Motor neuron (in vitro differentiated cells): Measurements from ENCODE around the gene SCN5A. TPM values are rescaled to one million over a fixed set of nuclear protein-coding genes. Genes with fewer than 3 reads are reported as not detected.

ENCODE experiments used
- ATAC-seq, 8 experiments: fragments of 200-7000 bp; cut with Tn5 transposase; replicated peaks in 6 of 8; 2 replicates each; pipeline ENCODE4 v1.8.0; 2021; ENCODE audit warnings: mild to moderate bottlenecking in 8 of 8, moderate library complexity in 8 of 8
- H3K27ac ChIP-seq, 2 donors: fragments of 250-450 bp; sonication (Bioruptor Pico); 2 replicates each; pipeline ENCODE4 v1.9.0; 2021; ENCODE audit warnings: antibody characterized with exemption in 2 of 2, mild to moderate bottlenecking in 2 of 2, moderate library complexity in 1 of 2
- H3K4me1 ChIP-seq, 2 donors: fragments of 250-450 bp; sonication (Bioruptor Pico); replicated peaks in 1 of 2; 2 replicates each; pipeline ENCODE4 v1.6.1; 2021; ENCODE audit warnings: antibody characterized with exemption in 2 of 2, mild to moderate bottlenecking in 2 of 2, moderate library complexity in 1 of 2
- H3K4me3 ChIP-seq, 5 donors: fragments of 250-450 bp; sonication (Bioruptor Pico); 2 replicates each; pipeline ENCODE4 v1.9.0; 2021; ENCODE audit warnings: antibody characterized with exemption in 5 of 5, mild to moderate bottlenecking in 5 of 5, moderate library complexity in 4 of 5
- WGBS, 10 experiments: fragments of 450-650 bp; shearing (Covaris generic); methylation state at CpG; one replicate each; pipeline ENCODE4 v1.0.0; 2022; 5-methylcytosine and 5-hydroxymethylcytosine counted together
- in situ Hi-C, 9 experiments: fragments of 400-800 bp; cut with MboI; loops; one replicate each; pipeline ENCODE4 v1.15.0; 2021; ENCODE audit warnings: low sequenced_read_pairs in 9 of 9, low pct_unique_long_range_greater_than_20kb in 2 of 9; ENCODE audit not compliant: unreplicated experiment in 9 of 9
- total RNA-seq, 8 experiments: library from RNA; unstranded; fragments of 300-600 nt; gene quantifications; 2 replicates each; pipeline versions ENCODE4 v1.2.3 to v1.2.4, GENCODE V29; 2022

The SCN5A gene
- total RNA-seq, 8 experiments from 2014 or later, result 0.11 to 2.8 (median 0.58) TPM

DNA sequence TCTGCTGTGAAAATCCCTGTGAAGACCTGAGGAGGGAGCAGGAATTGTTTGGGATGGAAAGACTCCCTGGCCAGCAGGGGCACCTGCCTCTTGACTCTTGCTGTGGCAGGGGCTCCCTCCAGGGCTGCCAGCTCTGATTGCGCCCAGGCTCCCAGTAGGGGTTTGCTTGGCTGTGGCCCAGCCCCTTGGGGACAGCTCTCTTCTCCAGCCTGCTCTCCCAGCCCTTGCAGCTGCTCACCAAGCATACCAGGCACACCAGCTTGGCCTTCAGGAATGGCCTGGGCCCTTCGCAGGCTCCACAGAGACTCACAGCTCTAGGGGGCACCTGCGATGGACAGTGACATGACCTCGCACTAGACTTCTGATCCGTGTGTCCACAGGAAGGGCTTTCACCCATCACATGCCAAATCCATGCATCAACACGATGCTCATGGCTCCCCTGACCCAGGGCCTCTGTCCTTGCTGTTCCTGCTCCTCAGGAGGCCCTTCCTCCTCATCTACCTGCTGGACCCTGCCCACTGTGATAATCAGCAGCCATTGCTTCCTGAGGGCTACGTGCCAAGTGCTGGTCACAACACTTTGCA is 61.8 kb downstream of the SCN5A start:
- Histone ChIP-seq H3K4me3 (no peak overlapping the region), H3K4me1 (no peaks in the 10 kb centered on the region), H3K27ac (no peak overlapping the region)
- no peak for ATAC-seq
- in situ Hi-C loops, result no loop called here
- WGBS, 10 experiments, result 20 to 78% (median 62%) methylated on average over 1 to 4 of the region's 7 CpGs; no CpG with 5 or more reads in 6 of the 10 experiments

DNA sequence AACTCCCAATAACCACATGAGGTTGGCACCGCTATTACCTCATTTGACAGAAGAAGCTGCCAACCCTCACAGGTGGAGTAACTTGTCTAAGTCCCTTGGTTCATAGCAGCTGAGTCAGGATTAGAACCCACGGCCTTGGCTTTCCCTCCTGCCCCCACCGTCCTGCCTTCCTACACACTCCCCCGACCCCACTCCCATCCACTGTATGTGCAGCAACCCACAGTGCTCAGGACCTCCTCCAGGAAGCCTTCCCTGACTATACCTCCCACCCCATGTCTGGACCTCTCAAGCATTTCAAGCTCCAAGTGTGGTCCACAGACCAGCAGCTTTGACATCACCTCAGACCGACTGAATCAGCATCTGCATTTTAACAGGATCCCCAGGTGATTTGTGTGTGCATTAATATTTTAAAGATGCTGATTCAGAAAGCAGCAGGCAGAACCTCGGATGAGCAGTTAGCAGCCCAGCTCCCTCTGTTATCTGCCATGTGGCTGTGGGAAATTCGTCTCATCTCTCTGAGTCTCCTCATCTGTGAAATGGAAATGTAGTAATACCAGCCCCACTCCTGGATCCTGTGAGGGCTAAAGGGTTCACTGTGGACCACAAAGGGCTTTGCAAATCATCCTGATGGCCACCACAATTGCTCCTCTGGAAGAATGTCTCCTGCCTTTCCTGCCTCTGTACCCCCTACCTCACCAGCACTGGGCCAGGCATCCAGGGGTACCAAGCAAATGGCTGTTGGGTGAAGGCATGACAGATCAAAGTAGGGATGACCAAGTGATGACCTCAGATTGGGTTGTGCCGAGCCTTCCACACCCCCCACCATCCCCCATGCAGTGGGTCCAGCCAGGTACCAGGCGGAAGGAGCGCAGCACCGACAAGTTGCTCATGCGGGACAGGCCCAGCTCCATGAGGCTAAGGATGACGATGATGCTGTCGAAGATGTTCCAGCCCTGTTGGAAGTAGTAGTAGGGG is 62.7 kb downstream of the SCN5A start:
- Histone ChIP-seq H3K4me1 (no peaks in the 10 kb centered on the region), H3K4me3 (no peak overlapping the region), H3K27ac (no peak overlapping the region)
- ATAC-seq, result no peak
- in situ Hi-C loops, result no loop called here
- WGBS, 10 experiments, result 39 to 77% (median 67%) methylated on average over 2 to 7 of the region's 14 CpGs; no CpG with 5 or more reads in 6 of the 10 experiments

DNA sequence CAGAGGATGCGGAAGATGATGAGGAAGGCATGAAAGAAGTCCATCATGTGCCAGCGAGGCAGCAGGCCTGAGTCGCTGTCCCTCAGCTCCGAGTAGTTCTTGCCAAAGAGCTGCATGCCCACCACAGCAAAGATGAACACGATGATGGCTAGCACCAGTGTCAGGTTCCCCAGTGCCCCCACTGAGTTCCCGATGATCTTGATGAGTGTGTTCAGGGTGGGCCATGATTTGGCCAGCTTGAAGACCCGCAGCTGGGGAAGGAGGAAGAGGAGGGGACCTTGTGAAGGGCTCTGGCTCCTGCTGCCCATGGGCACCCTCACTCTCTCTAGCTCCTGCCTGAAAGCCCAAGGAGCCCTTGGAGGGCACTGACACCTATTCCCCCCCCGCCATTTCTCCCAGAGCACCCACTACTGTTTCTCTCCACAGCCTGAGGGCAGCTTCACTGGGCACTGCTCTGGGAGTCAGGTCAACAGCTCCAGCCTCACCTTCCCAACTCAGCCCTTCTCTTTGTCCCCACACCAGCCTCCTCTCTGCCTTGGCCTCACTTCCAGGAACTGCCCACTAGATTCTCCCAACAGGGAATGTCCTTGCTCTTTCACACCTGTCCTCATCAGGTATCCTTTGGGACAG is 63.6 kb downstream of the SCN5A start:
- no peak overlapping the region for H3K4me3 ChIP-seq
- WGBS, 10 experiments, result 0 to 100% (median 85%) methylated on average over 1 to 2 of the region's 8 CpGs; no CpG with 5 or more reads in 4 of the 10 experiments
- no peak for ATAC-seq
- in situ Hi-C loops, result no loop called here
- no peak overlapping the region for H3K27ac ChIP-seq
- H3K4me1 ChIP-seq, result no peaks in the 10 kb centered on the region

DNA sequence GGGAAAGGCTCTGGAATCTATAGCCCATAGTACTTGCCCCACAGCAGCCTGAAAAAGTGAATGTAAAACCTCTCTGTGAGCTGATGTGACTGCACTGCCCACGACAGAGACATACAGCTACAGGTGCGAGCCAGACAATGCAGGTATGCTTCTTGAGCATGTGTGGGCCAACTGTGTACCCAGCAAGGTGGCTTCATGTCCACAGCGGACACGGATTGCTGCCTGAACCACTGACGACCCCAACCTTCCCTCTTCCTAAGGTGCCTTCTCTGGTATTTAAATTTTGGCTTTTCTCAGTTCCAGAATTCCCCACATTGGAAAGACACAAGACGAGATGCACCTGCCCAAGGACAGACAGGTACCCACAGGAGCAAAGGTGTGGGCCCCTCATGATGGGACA is 65.8 kb downstream of the SCN5A start:
- in situ Hi-C loops, result no loop called here
- Histone ChIP-seq H3K27ac (no peak overlapping the region), H3K4me1 (no peaks in the 10 kb centered on the region), H3K4me3 (no peak overlapping the region)
- 22 to 93% (median 86%) methylated on average over 2 to 6 of the region's 6 CpGs; no CpG with 5 or more reads in 5 of the 10 experiments for WGBS, 10 experiments
- no peak for ATAC-seq

DNA sequence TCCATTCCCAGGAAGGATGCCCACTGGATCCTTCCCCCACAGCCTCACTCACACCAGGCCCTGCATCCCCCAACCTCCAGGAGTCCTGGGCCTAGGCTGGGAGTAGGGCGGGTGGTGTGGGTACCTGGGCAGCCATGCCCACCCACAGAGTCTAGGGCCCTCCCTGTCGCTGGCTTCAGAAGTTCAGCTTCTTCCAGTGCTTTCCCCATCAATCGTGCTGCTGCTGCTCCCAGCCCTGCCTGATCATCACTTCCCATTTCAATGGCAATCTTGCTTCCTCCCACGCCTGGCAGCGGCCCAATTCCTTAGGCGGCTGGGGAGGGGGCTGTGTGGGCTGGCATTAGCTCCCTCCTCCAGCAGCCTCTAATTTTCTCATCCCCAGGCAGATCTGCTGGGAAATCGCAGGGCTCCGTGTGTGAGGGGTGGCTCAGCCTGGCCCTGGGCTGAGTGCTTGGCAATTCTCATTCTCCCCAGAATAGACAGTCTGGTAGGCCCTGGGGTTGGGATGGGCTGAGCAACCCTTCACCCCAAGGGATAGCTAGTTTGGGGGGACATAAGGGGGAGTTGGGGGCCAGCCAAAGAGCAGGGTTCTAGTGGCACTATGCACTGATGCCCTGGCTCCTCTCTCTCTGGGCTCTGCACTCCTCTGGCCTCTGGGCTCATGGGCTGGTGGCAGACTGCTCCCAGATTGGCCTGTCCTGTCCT is 66.4 kb downstream of the SCN5A start:
- in situ Hi-C loops, result no loop called here

DNA sequence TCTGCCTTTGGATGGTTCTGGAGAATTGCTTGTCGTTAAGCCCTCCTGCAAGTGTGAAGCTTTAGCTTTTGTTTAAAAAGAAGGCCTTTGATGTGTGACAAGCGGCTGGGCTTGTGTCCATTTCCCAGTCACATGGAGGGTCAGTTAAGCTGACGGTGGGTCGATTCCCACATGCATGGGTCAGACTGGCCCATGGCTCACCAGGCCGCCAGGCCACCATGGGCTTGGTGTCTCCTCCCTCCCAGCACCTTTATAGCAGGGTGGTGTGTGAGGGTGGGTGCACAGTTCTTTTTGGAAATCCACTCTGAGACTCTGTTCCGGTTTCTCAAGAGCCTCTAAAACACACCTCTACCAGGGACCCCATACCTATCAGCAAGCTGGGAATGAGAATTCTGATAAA is 67.2 kb downstream of the SCN5A start:
- in situ Hi-C loops, result no loop called here
- Histone ChIP-seq H3K4me3 (no peak overlapping the region), H3K27ac (no peak overlapping the region), H3K4me1 (no peaks in the 10 kb centered on the region)
- no peak for ATAC-seq
- 0 to 100% (median 77%) methylated on average over 1 to 5 of the region's 6 CpGs; no CpG with 5 or more reads in 6 of the 10 experiments for WGBS, 10 experiments

More for the DNA sequence above, 66.4 kb downstream of the SCN5A start:
- 46 to 67% (median 54%) methylated on average over 1 to 5 of the region's 8 CpGs; no CpG with 5 or more reads in 6 of the 10 experiments for WGBS, 10 experiments
- Histone ChIP-seq H3K27ac (no peak overlapping the region), H3K4me3 (no peak overlapping the region), H3K4me1 (no peaks in the 10 kb centered on the region)
- ATAC-seq, result peak in 2 of 8 experiments; percentile 62 to 74

DNA sequence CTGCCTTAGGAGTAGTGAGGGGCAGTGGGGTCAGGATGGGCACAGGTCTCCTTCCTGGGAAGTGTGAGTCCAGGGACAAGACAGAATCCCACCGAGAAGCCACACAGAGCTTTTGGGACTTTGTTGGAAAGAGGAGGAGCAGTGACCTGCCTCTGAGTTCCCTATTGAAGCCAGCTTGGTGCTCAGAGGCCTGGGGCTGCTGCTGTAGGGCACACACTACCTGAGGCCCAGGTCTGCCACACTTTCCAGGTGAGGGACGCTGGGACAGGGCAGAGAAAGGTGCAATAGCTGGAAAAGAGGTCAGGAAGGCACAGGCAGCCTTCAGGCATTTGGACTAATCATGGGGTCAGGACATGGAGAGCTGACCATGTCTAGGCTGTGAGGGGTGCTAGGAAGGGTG is 67.7 kb downstream of the SCN5A start:
- in situ Hi-C loops, result no loop called here
- H3K27ac ChIP-seq, result no peak overlapping the region
- H3K4me3 ChIP-seq, result no peak overlapping the region
- no peak for ATAC-seq
- WGBS, 10 experiments, result 0 to 100% (median 80%) methylated on average over 1 of the region's 2 CpGs; no CpG with 5 or more reads in 6 of the 10 experiments
- no peaks in the 10 kb centered on the region for H3K4me1 ChIP-seq

DNA sequence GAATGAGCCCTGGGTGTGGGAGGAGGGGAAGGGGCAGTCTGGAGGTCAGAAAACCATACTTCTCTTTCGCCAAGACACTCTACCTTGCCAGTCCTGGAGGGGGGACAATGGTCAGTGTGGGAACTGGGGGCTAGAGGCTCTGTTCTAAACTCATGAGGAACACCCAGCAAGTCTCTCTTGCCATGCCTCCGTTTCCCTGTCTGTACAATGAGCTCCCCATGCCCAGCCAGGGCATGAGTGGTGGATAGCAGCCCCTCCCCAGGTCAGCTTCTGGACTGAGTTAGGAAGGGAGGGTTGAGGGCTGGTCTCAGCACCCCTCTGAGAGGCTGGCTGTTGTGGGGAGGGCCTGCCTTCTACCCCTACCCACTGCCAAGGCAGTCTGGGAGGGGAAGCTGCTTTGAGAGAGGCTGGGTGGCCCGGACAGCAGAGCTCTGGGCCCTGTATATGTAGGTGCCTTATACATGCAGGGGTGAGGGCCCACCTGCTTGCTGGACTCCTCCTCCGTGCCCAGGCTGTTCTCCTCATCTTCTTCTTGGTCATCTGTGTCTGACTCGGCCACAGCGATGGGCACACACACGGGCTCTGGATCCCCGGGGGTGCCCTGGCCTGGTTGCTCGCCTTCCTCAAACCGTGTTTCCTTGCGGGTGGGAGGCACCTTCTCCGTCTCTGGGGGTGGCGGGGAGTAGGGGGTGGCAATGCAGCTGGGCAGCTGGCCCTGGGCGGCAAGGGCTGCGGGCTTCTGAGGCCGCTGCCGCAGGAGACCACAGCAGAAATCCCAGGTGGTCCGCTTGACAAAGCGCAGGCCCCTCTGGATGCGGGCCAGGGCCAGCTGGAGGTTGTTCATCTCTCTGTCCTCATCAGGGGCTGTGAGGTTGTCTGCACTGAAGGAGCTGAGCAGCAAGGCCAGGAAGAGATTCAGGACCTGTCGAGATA is 68.8 kb downstream of the SCN5A start:
- H3K4me1 ChIP-seq, result no peaks in the 10 kb centered on the region
- no peak overlapping the region for H3K4me3 ChIP-seq
- H3K27ac ChIP-seq, result no peak overlapping the region
- WGBS, 10 experiments, result 60 to 94% (median 83%) methylated on average over 1 to 3 of the region's 21 CpGs; no CpG with 5 or more reads in 5 of the 10 experiments
- ATAC-seq, result no peak
- in situ Hi-C loops, result no loop called here

DNA sequence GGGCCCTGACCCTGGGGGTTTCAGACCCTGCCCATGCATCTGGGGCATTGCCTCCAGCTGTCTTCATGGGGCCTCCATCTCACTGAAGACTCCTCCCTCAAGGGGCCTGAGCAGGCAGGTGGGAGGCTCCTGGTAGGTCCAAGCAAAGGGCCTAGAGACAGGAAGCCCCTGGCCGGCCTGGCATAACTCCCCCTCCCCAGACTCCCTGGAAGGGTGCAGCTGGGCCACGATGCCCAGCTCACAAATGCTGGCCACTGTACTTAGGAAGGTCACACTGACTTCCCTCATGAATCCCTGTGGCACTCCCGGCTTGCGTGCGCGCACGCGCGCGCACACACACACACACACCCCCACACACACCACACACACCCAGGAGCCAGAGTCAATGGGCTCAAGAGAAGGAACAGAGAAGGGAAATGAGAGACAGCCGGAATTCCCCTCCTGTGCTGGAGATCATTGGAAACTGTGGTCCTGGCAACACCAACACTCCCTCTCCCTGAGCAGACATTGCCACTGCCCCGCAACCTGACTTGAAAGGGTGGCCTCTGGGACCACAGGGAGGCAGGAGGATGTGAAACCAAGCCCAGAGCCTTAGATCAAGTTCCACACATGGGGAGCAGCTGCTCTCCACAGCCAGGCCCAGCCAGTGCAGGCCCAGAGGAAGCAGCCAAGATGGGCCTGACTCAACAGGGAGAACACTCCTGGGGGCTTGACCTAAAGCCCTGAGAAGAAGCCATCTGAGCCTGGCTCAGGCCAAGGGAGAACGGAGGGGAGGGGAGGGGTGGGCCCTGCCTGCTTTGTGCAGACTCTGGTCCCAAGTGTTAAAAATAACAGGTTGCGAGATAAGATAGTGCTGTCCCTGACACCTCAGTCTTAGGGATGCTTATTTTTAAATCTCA is 69.7 kb downstream of the SCN5A start:
- no peak overlapping the region for H3K27ac ChIP-seq
- 27 to 100% (median 87%) methylated on average over 1 to 9 of the region's 14 CpGs; no CpG with 5 or more reads in 4 of the 10 experiments for WGBS, 10 experiments
- H3K4me3 ChIP-seq, result no peak overlapping the region
- in situ Hi-C loops, result no loop called here
- H3K4me1 ChIP-seq, result peaks cover 0 to 2% of the 10 kb centered on the region in 2 donors
- peak in 3 of 8 experiments; percentile 44 to 85 (median 52) for ATAC-seq

DNA sequence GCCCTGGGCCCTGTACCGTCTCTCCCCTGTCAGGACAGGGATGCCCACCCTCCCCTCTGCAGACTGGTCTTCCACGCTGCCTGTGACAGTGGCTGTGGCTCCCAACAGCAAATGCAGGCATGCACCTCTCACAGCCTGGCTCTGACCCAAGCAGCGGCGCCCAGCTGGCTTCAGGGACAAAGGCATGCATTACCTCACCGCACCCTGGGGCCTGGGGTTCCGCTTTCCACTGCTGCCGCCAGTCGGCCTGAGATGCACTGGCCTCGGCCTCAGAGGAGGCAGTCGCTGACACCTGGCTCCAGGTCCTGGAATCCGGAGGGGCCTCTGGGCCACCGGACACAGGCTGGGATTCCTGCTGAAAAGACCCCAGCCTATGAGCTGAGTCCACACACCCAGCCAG is 70.3 kb downstream of the SCN5A start:
- ATAC-seq, result peak in 4 of 8 experiments; percentile 20 to 73 (median 36)
- in situ Hi-C loops, result no loop called here
- Histone ChIP-seq H3K4me1 (peaks cover 0 to 2% of the 10 kb centered on the region in 2 donors), H3K27ac (no peak overlapping the region), H3K4me3 (no peak overlapping the region)
- WGBS, 10 experiments, result no CpG with 5 or more reads among the region's 12 CpGs

DNA sequence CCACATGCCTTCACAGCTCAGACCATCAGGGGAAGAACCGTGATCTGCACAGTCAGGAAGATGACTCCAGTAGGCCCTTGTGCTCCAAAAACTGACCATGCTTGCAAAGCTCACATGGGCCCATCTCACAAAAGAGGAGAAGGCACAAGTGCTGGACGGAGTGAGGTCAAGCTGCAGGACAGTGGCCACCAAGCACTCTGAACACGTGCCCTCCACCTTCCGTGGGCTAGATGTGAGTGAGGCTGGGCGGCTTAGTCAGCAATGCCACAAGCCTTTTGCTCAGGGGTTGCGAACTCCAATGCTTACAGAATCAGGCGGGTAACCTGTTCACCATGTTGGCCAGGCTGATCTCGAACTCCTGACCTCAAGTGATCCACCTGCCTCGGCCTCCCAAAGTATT is 70.9 kb downstream of the SCN5A start:
- Histone ChIP-seq H3K4me1 (peaks cover 0 to 2% of the 10 kb centered on the region in 2 donors), H3K27ac (no peak overlapping the region), H3K4me3 (no peak overlapping the region)
- 73 to 80% methylated on average over 1 to 3 of the region's 9 CpGs; no CpG with 5 or more reads in 8 of the 10 experiments for WGBS, 10 experiments
- in situ Hi-C loops, result no loop called here
- no peak for ATAC-seq
